Measurements from ENCODE around the gene MEIKIN. TPM values are rescaled to one million over a fixed set of nuclear protein-coding genes. Genes with fewer than 3 reads are reported as not detected.
"Not testable (repeated sequence)": the region's sequence is repeated elsewhere in the genome, so short reads cannot be mapped to it uniquely, and the experiment has no call there.

MEIKIN gene
- total RNA-seq, 1 experiment from 2014 or later: not detected

DNA sequence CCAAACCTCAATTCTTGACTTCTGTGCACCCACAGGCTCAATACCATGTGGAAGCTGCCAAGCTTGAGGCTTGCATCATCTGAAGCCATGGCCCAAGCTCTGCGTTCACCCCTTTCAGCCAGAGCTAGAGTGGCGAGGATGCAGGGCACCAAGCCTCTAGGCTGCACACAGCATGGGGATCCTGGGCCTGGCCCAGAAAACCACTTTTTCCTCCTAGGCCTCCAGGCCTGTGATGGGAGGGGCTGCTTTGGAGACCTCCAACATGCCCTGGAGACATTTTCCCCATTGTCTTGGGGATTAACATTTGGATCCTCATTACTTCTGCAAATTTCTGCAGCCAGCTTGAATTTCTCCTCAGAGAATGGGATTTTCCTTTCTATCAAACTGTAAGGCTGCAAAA lies 112.8 kb downstream of the MEIKIN start:
- H4K8ac ChIP-seq (replicated peaks; ENCODE audit: insufficient read length, low read depth, low read length); H3K23me2 ChIP-seq (ENCODE audit: insufficient read length, low read depth, low read length, poor library complexity, severe bottlenecking); H2BK12ac ChIP-seq (ENCODE audit: insufficient read length, low read depth, low read length); H4K5ac ChIP-seq (ENCODE audit: insufficient read length, low read depth, low read length); H2AFZ ChIP-seq (ENCODE audit: low read length); DNase-seq; H3K9ac ChIP-seq (ENCODE audit: extremely low read depth, insufficient read length, low read length); H3K4me2 ChIP-seq (ENCODE audit: insufficient read depth, insufficient read length, low read length); H3K23ac ChIP-seq (ENCODE audit: insufficient read length, low read depth, low read length); H3K27ac Mint-ChIP-seq; H4K91ac ChIP-seq (ENCODE audit: insufficient read length, low read depth, low read length); H3K4ac ChIP-seq (ENCODE audit: low read depth, low read length); H3K79me1 ChIP-seq (ENCODE audit: insufficient read depth, low read depth, low read length, poor library complexity, severe bottlenecking); H3K14ac ChIP-seq (ENCODE audit: insufficient read depth, low read length); H3K27me3 ChIP-seq (ENCODE audit: insufficient read depth, low read length); H2AK5ac ChIP-seq (ENCODE audit: insufficient read length, low read length); H3K27ac ChIP-seq (ENCODE audit: insufficient read length, low read depth, low read length); H3K27me3 Mint-ChIP-seq (ENCODE audit: low read depth); H3K4me3 Mint-ChIP-seq; H3K9me3 ChIP-seq (ENCODE audit: control insufficient read depth, low read depth, low read length); H3K18ac ChIP-seq (ENCODE audit: insufficient read length, low read depth, low read length); H3K56ac ChIP-seq (ENCODE audit: insufficient read length, low read depth, low read length); H2BK15ac ChIP-seq (ENCODE audit: low read depth, low read length); H2BK20ac ChIP-seq (ENCODE audit: low read depth, low read length, poor library complexity, severe bottlenecking); H3K79me2 ChIP-seq (ENCODE audit: insufficient read depth, low read length); H4K20me1 ChIP-seq (ENCODE audit: control insufficient read depth, insufficient read depth, insufficient read length); H3K4me1 ChIP-seq (ENCODE audit: insufficient read depth, low read length); H3K4me1 Mint-ChIP-seq; H2BK5ac ChIP-seq (ENCODE audit: insufficient read length, low read length); H2BK120ac ChIP-seq (ENCODE audit: low read depth, low read length, poor library complexity, severe bottlenecking); H3T11ph ChIP-seq (ENCODE audit: low read length): not testable (repeated sequence)
- Mint-ChIP-seq H3K36me3 (ENCODE audit: insufficient read depth in 1 of 3, low read depth in 3 of 3) (peaks cover 3 to 12% (median 3%) of the 10 kb centered on the region in 3 experiments), H3K9me3 (peaks cover 34 to 36% of the 10 kb centered on the region in 2 experiments)
- WGBS (ENCODE audit: extremely low coverage, insufficient read length, low lambda C conversion rate): no CpG with 5 or more reads among the region's 2 CpGs

Data from H9 (cell line).